HG02938 (cell line): ENCODE measurements around the gene IMMP2L.

Source experiments
- ATAC-seq: cut with Tn5 transposase; IDR thresholded peaks from one replicate; pipeline ENCODE4 v1.9.1; 2021; ENCODE audit warnings: mild to moderate bottlenecking, moderate library complexity; ENCODE audit not compliant: unreplicated experiment

IMMP2L gene

GRCh38 chr7:110841840-110842545 lies 720.3 kb downstream of the IMMP2L start:
- ATAC-seq = no peak

DNA sequence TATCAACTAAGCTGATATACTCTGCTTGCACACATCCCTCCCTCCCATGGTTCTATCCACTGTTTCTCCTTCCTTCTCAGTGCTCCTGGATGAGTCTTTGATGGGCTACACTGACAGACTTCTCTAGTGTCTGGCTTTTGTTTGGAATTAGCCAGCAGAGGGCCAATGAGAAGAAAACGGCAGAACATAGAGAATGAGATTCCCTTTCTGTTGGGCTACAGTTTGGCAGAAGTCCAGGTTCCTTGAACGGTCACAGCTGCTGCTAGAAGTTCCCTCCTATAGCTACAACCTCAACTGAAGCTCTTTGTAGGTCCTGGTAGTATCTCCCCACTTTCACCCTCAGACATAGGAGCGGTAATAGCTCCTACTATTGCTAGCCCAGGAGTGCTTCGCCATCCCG lies 722.4 kb downstream of the IMMP2L start:
- ATAC-seq = no peak

GRCh38 chr7:110835849-110836248 lies 726.4 kb downstream of the IMMP2L start:
- no peak for ATAC-seq

- no peak for ATAC-seq
Observed at GRCh38 chr7:110835218-110835617, 727.1 kb downstream of the IMMP2L start.

- ATAC-seq = no peak
Observed at GRCh38 chr7:110831419-110831818, 730.9 kb downstream of the IMMP2L start.

GRCh38 chr7:110830778-110831177 lies 731.5 kb downstream of the IMMP2L start:
- ATAC-seq = no peak

GRCh38 chr7:110827936-110828335 lies 734.4 kb downstream of the IMMP2L start:
- no peak for ATAC-seq

GRCh38 chr7:110827287-110827855 lies 734.9 kb downstream of the IMMP2L start:
- ATAC-seq = no peak

DNA sequence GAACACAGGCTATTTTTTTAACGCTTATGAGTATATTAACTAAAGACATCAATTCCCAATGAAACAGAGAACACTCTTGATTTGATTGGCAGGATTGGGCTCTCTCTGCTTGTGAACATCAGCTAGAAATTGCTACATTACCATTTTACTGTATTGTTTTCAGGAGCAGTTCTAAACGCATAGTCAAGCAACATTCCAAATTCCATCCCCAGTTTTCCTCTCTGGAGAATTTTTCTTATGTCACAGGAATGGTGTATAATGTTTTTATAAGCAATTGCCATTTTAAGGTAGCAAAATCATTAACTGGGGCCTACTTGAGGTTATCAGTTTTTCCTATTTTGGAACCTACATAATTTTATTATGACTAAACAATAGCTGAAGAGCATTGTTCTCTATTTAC lies 748.3 kb downstream of the IMMP2L start:
- no peak for ATAC-seq

DNA sequence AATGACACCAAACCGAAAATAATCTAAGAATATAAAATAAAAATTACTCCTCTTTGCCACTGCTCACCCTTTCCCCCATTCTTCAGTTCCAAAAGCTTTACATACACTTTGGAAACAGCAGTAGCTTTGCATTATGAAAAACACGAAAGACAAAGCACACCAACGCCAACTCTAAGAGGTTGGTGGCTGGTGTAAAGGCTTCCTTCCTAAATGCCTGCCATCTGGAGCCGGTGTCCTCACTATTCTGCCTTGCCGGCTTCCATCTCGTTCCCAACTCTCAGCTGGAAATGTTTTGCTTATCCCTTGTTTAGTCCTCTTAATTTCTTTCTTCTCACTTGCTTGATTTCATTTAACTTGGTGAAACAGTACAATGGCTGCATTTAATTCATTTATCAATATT lies 752.5 kb downstream of the IMMP2L start:
- no peak for ATAC-seq

- ATAC-seq = no peak
Observed at GRCh38 chr7:110808361-110808760, 753.9 kb downstream of the IMMP2L start.

- no peak for ATAC-seq
Observed at GRCh38 chr7:110804501-110804900, 757.8 kb downstream of the IMMP2L start.

GRCh38 chr7:110803602-110804143 lies 758.6 kb downstream of the IMMP2L start:
- ATAC-seq = no peak

GRCh38 chr7:110801502-110801901 lies 760.8 kb downstream of the IMMP2L start:
- peak; percentile 78 for ATAC-seq

DNA sequence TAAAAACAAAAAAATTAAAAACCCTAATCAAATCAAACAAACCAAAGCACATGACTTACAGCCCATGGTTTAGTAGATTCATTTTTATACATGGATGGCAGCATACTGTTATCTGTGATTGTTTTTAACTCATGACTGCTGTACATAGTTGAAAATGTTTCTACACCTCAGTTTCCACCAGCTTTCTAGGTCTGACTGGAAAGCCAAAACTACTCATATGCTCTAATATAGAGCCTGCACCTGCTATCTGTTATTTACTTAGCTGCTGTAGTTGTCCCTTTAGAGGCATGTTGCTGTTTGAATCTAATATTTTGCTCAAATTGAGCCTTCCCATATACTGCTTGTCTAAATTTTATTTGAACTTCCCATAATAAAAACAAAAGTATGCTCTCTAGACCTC lies 761.3 kb downstream of the IMMP2L start:
- ATAC-seq = no peak

DNA sequence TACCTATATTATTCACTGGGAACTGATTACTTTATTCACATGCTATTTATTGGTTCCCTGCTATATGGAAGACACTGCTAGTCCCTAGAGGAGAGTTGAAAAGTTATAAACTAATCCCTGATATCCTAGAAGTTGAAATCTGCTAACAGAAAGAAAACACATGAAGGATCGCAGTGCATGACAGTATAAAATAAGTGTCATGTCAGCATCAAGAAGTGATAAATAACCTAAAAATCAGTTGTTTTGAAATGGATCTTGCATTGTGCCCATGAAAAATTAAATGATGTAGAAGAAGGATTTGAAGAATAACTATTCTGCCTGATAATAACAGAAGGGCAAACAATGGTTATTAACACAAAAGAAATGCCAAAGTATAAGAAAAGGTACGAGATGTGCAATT lies 764.6 kb downstream of the IMMP2L start:
- ATAC-seq = no peak

GRCh38 chr7:110790992-110791391 lies 771.3 kb downstream of the IMMP2L start:
- no peak for ATAC-seq

DNA sequence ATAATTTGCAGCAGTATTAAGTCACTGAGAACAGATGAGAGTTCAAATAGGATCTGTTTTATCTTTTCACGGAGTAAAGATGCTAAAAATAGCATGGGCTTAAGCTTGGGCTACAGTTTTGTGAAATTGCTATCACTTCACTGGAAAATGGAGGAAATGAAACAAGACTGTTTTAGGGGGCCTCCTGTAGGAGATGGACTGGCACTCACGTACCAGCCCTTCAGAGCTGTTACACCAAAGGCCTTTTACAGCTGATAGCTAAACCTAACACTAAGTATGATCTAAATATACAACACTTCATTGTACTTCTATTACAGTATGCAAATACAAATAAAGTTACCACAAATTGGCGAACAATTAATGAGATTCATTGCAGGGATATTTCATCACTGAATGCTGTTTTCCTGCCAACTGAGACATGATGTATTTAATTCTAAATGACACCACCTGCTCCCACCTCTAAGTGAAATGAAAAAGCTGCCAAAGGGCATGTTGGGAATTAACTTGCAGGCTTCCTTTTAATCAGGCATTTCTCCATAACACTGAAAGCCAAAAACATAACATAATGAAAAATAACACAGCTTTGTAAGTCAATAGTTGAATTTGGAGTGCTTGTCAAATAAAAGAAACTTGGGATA lies 775.8 kb downstream of the IMMP2L start:
- no peak for ATAC-seq

GRCh38 chr7:110784749-110785148 lies 777.5 kb downstream of the IMMP2L start:
- no peak for ATAC-seq

DNA sequence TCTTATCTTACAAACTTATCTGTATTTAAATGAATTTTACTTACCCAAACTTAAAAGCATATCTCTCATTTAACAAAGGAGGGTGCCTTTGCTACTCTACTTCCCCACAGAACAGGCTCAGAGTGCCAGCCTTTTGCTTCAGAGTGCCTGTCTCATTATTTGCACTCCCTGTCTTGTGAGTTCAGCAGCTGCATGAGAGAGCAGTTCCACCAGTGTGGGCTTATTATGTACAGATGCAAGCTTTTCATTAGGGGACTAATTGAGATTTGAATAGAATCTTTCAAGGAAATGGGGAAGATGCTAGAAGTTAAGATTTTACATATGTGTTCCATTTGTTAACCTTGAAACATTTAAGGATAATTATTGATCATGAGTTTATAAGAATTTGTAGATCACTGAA lies 781.6 kb downstream of the IMMP2L start:
- ATAC-seq = no peak

DNA sequence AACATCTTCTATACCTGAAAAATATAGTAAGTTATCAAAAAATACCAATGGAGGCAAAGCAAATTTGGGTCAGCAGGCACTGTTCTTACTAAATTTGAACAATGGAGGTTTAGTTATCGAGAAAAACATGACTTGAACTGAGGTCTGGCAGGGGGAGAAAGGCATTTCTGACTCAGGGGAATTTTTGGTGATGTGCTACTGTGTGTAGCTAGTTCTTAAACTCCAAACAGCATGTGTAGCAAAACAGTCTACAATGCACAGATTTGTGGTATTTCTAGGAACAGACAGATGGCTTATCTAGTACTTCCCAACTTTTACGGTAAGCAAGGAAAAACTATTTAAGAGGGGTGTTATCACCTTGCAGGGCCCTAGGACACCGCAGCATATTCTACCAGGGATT lies 783.0 kb downstream of the IMMP2L start:
- ATAC-seq = no peak

DNA sequence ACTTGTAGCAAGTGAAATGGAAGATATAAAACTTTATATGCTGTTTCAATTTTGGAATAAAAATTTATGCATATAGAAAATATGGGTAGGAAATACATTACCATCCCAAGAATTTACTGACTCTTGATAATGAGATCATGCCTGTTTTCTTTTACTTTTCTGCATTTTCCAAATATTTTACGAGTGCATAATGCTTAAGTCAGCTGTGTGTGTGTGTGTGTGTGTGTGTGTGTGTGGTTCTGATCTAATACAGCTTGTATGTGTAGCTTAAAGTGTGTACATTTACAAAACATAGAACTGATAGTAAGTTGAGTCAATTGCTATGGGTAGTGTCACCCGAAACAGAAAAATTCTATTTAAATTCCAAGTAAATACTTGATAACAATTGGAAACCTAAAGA lies 787.2 kb downstream of the IMMP2L start:
- ATAC-seq = no peak
